KG1 (cell line): ENCODE data around the gene MSL2.
"Not testable (repeated sequence)": the region's sequence is repeated elsewhere in the genome, so short reads cannot be mapped to it uniquely, and the experiment has no call there.

Source experiments
- DNase-seq: peaks from one replicate; lab custom pipeline; 2025; lab: John Stamatoyannopoulos, UW

MSL2 gene

DNA sequence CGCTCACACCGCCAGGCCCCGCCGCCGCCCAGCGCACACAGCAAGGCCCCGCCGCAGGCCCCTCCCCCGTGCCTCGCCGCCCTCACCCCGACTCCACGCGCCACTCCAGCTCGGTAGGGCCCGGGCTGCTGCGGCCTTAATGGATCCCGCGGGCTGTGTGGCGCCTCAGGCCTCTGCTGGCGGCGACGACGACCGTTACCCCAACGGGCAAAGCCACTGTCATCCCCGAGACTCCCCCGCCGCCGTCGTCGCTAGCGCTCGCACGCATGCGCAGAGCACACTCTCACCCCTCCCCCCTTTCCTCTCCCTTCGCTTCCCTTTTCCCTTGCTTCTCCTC, at the start of gene MSL2:
Gene MSL2 (minus strand): TSS at position 272 of the 337 bp plus-strand sequence. CDS start 1,222 bp downstream, outside the sequence.
- no peak for DNase-seq

GRCh38 chr3:136245691-136246090, 49.6 kb upstream of the MSL2 start:
- no peak for DNase-seq

DNA sequence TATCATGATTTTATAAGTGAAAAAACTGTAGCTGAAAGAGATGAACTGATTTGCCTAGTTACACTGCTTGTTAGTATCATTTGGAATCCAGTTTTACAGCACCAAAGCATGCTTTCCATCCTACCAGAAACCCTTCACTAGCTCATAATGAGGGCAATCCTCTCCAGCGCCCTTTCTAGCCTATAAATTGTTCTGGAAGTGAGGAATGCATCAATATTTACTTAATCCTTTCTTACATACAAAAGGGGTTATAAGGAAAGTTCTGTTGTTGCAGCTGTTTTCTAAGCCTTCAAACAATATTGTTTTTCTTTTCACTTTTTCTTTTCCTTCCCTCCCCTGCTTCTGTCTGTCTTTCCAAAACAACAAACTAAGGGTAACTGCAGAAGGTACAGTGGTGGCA, 43.0 kb upstream of the MSL2 start:
- DNase-seq, result no peak

GRCh38 chr3:136237961-136238649, 42.0 kb upstream of the MSL2 start:
- DNase-seq, result no peak

DNA sequence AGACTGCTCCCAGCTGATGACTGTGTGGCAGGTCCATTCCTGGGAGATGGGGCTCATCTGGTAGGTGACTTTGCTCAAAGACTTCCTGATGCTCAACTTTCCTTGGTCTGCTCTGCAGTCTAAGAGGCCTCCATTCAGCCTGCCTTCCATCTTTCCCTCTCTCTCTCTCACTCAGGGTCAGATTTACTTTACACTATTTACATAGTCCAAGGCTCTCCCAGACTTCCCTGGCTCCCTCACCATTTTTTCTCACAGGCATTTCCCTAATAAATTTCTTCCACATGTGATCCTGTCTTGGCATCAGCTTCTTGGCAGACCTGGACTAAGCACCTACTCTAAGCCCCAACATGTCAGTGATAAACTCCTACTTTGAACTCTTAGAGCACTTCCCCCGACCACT, 41.0 kb upstream of the MSL2 start:
- DNase-seq, result no peak

DNA sequence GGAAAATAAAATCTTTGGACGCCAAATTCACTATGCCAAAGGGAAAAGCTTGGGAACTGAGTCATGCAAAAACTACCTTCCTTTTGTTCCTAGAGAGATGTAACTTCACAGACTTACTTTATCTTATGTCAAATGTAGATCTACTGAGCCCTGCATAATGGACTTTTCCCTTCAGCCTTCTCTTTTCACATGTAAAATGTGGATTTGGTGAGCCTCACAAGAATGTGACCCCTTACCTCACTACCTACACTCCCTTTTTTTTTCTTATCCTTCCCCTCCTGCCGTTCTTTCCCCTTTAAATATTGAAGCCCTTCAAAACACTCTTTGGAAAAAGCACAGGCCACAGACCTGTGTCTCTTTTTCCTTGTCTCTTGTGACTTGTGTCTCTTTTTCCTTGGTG, 40.0 kb upstream of the MSL2 start:
- DNase-seq, result no peak

GRCh38 chr3:136235545-136235944, 39.4 kb upstream of the MSL2 start:
- no peak for DNase-seq

- no peak for DNase-seq
Measured at GRCh38 chr3:136232413-136232812, 36.3 kb upstream of the MSL2 start.

DNA sequence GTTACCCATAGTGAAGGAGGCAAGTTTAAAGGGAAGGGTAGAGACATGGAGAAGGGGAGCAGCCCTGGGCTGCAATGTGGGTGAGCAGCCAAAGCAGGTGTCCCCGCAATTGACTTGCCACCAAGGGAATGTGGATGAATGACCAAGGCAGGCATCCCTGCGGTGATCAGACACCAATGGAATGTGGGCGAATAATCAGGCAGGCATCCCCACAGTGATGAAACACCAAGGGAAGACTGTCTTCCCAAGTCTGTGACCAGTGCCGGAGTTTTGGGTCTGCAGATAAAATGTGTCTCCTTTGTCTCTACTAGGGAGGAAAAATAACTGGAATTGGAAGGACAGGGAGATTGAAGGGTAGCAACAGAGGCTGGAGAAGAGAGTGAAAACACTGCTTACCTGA, 26.6 kb upstream of the MSL2 start:
- DNase-seq, result not testable (repeated sequence)

DNA sequence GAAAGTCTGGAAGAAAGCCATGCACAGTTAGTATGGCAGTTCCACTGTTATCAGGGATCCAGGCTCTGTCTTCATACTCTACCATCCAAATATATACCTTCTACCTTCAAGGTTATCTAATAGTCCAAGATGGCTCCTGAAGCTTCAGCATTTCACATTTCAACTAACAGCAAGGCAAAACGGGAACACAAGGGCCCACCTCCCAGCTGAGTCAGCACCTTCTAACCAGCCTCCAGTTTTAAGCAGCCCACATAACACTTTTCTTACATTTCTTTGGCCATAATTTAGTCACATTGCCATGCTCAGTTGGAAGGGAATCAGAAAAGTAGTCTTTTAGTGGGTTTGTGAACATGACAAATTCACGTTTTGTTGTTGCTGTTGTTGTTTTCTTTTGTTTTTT, 15.4 kb upstream of the MSL2 start:
- DNase-seq, result no peak

DNA sequence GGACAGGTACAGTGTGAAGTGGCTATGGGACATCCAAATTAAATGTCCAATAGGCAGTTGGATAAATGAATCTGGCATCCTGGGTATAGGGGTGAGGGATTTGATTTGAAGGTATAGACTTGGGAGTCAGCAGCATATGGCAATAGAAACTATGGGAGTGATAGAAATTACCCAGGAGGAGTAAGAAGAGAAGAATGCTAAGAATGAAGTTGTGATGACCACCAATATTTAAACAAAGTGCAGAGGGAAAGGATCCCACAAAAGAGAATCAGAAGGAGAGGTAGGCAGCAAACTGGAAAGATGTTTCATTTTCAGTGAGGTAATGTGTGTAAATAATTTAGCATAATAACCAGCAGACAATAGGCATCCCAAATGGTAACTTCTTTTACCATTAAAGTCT, 13.8 kb upstream of the MSL2 start:
- no peak for DNase-seq

DNA sequence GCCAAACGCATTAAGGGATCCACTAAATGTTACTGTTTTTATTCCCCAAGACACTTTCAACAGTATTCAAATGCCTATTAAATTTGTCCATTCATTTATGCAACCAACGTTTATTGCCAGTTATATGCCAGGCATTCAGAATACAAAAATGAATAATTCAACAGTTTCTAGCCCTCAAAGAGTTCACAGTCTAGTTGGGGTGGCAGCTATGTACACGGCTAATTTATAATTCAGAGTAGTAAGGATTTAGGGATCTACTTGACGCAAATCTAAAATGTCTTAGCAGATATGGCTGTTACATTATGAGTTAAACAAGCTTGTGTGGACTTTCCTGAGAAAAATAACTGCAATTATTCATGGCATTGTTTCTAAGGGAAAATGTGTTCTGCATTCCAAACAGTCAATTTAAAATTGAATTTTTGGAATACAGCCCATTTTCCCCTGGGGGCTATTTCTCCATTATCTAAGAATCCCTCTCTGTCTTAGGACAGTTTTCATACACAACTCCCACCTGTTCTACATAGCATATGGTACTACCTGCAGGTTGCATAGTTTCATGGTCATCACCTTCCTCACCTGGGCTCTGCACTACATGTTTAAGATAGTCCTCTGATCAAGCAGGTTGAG, 11.5 kb upstream of the MSL2 start:
- no peak for DNase-seq

- not testable (repeated sequence) for DNase-seq
Measured at GRCh38 chr3:136199219-136199618, 3.1 kb upstream of the MSL2 start.

DNA sequence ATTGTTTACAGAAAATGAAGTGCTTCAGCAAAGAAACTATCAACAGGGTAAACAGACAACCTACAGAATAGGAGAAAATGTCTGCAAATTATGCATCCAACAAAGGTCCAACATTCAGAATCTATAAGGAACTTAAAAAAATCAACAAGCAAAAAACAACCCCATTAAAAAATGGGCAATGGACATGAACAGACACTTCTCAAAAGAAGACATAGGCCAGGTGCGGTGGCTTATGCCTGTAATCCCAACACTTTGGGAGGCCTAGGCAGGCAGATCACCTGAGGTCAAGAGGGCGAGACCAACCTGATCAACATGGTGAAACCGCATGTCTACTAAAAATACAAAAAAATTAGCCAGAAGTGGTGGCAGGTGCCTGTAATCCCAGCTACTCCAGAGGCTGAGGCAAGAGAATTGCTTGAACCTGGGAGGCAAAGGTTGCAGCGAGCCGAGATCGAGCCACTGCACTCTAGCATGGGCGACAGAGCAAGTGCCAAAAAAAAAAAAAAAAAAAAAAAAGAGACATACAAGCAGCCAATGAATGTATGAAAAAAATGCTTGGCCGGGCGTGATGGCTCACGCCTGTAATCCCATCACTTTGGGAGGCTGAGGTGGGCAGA, 2.4 kb upstream of the MSL2 start:
- not testable (repeated sequence) for DNase-seq

GRCh38 chr3:136197159-136197793, 1.1 kb upstream of the MSL2 start:
- peak; percentile 51 for DNase-seq

DNA sequence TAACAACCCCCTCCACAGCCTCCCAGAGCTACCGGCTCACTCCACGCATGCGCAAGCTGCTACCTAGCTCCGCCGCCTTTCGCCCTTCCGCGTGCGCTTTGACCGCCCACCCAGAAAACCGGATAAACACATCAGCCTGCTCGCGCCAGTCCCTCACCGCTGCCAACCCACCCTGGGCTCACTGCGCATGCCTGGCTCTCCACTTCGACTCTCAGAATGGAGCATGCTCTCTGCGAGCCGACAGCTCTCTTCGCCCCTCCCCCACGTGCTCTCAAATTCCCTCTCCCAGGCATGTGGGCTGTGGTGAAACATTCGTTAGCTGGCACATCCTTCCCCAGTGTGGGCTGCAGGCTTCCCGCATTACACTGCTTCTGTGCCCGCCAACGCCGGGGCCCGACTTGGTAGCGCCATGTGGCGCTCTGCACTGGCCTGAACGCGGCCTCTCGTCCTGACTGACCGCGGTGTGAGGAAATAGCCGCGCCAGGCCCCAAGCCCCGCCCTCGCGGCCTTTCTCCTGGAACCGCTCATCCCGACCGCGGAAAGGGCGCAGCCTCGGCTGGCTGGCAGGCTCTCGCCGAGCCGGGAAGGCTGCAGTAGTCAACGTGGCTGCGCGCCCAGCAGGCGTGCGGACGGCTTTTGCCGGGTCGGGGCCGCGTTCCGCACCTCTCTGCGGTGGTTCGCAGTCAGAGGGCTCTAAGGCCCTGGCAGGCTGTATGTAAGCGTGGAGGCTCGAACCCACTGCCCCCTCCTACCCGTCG, 445 bp upstream of the MSL2 start:
- DNase-seq, result peak; percentile 95

GRCh38 chr3:136195258-136196063, 674 bp downstream of the MSL2 start:
- DNase-seq, result peak; percentile 51

DNA sequence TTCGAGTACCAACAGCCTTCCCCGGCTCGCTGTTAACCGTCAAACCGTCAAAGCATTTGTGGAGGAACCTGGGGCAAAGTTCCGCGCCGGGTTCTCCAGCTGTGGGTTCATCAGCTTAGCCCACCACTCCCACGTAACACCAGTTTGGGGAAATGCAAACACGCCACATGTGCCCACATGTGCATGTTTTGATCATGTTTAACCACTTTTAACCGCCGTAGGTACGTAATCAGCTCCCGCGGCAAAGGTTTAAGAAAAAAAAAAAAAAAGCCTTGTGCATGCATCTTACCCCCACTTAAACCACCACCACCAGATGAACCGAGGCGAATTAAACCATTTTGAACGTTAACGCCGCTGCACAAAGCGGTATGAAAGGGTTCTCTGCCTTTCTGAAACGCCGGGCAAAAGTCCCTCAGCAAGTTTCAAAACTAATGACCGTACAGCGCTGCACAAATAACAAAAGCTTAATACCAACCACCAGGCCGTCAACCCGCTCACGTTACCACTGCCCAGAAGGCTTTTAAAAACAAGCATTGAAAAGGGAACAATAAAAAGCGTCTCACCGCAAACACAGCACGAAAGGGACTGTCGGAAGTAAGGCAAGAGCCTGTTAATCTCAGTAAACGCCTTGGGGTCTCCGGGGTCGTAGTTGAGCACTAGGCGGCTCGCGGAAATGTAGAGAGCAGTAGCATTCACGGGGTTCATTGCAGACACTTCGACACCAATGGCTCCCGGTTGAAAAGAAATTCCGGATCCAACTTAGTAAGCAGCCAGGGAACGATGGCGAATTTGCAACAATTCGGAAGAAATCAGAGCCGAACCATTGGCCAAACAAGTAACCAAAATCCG, 1.5 kb downstream of the MSL2 start:
- DNase-seq, result no peak

GRCh38 chr3:136193278-136194054, 2.7 kb downstream of the MSL2 start:
- no peak for DNase-seq

- no peak for DNase-seq
Measured at GRCh38 chr3:136192831-136193230, 3.3 kb downstream of the MSL2 start.
